GM12864 (cell line): ENCODE measurements around the gene METTL26.

Experiments used
- DNase-seq: peaks from one replicate; pipeline ENCODE4 v3.0.0-alpha.2; 2011; ENCODE audit warnings: low read depth
- H3K4me3 ChIP-seq: 2 replicates; pipeline ENCODE4 v1.5.1; 2011; ENCODE audit warnings: mild to moderate bottlenecking, low read depth, low read length, control low read depth
- TF ChIP-seq, protein P1 (sequence below): IDR thresholded peaks from 2 replicates; pipeline ENCODE4 v1.5.1; 2011; ENCODE audit warnings: low read depth, mild to moderate bottlenecking, moderate library complexity, low read length, control low read depth, inconsistent platforms; ENCODE audit errors: missing control alignments

Gene METTL26

DNA sequence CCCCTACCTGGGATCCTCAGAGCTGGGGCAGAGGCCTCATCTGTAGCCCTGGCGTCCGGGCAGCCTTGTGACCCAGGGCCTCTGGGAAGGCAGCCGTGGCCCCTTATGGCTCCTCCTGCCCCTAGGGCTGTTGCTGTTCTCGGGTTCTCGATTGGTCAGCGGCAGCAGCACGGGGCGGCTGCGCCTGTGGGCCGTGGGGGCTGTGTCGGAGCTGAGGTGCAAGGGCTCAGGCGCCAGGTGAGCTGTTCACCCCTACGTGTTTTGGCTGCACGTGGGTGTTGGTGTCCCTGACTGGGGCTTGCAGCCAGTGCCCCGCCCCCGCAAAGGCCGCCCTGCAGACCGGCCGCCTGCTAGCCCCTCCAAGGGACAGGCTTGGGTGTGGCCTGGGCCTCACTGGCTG, 26.0 kb upstream of the METTL26 start:
- TF ChIP-seq, protein P1, sequence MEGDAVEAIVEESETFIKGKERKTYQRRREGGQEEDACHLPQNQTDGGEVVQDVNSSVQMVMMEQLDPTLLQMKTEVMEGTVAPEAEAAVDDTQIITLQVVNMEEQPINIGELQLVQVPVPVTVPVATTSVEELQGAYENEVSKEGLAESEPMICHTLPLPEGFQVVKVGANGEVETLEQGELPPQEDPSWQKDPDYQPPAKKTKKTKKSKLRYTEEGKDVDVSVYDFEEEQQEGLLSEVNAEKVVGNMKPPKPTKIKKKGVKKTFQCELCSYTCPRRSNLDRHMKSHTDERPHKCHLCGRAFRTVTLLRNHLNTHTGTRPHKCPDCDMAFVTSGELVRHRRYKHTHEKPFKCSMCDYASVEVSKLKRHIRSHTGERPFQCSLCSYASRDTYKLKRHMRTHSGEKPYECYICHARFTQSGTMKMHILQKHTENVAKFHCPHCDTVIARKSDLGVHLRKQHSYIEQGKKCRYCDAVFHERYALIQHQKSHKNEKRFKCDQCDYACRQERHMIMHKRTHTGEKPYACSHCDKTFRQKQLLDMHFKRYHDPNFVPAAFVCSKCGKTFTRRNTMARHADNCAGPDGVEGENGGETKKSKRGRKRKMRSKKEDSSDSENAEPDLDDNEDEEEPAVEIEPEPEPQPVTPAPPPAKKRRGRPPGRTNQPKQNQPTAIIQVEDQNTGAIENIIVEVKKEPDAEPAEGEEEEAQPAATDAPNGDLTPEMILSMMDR, result no peak
- no peak overlapping the region for H3K4me3 ChIP-seq
- DNase-seq, result no peak

DNA sequence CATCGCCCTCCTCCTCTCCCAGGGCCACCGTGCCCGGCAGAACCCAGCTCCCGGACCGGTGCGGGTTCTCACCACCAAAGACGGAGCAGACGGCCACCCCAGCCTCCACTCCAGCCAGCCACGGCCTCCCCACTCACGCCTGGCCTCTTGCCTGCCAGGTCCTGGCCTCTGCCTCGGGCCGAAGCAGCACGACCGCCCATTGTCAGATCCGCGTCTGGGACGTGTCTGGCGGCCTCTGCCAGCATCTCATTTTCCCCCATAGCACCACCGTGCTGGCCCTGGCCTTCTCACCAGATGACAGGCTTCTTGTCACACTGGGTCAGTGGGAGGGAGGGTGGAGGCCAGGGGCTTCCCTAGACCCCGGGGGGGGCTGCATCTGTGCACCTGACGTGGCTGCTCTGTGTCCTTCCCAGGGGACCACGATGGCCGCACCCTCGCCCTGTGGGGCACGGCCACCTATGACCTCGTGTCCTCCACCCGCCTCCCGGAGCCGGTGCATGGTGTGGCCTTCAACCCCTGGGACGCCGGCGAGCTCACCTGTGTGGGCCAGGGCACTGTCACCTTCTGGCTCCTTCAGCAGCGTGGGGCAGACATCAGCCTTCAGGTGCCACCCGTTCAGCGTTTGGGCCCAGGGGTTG, 25.2 kb upstream of the METTL26 start:
- TF ChIP-seq, protein P1, result no peak
- DNase-seq, result no peak
- no peak overlapping the region for H3K4me3 ChIP-seq

DNA sequence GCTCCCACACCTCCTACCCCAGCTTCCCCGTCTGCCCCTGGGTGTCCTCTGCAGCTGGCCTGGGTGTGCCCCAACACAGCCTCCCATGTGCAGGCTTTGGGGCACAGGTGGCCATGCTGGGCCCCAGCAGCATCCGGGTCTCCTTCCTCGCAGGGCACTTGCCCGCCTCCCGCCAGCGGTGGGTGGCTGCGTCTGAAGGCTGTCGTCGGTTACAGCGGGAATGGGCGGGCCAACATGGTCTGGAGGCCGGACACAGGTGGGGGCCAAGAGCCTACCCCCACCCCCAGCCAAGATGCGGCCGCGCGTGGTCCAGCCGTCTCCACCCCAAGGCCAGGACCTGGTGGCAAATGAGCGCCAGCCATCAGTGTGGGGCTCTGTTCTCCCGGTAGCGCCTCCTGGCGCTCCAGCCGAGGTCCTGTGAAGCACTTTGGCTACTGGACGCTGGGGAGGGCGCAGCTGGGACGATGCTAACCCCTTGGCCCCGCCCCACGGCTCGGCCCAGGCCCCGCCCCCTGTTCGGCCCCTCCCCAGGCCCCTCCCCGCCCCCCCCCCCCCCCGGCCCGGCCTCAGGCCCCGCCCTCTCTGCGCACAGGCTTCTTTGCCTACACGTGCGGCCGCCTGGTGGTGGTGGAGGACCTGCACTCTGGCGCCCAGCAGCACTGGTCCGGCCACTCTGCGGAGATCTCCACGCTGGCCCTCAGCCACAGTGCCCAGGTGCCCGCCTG, 24.5 kb upstream of the METTL26 start:
- TF ChIP-seq, protein P1, result peak; percentile 51

DNA sequence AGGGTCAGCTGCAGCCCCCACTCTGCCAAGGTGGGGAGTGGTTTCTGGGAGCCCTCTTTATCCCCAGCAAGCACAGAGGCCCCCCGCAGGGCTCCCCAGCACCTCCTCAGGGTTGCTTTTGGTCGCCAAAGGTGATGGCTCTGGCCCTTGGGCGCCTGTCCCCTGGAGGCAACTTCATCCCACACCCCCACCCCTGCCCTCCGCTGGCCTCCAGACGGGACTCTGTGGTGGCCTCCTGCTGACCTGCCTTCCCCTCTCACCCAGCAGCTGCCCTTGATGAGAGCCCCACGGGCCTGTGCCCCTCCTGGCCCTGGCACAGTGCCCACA, 24.0 kb upstream of the METTL26 start:
- H3K4me3 ChIP-seq, result no peak overlapping the region
- no peak for DNase-seq
- TF ChIP-seq, protein P1, result no peak

More for the DNA sequence above, 24.5 kb upstream of the METTL26 start:
- no peak for DNase-seq
- no peak overlapping the region for H3K4me3 ChIP-seq

DNA sequence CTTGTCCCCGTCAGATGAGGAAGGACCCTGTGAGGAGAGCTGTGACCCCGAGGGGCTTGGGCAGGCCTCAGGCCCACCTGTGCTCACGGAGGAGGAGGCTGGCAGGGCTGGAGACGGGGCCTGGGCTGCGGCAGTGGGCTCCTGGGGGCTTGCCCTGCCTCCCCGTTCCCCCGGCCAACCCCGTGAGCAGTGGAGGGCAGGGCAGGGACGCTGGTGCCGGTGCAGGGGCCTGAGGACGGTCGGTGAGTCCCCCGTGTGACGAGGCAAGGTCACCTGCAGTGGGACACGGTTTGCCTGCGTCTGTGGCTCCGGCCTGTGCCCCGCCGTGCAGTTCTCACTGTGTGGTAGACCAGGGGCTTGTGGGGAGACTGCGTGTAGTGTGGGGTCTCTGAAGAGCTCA, 23.5 kb upstream of the METTL26 start:
- TF ChIP-seq, protein P1, result no peak
- H3K4me3 ChIP-seq, result no peak overlapping the region
- no peak for DNase-seq

DNA sequence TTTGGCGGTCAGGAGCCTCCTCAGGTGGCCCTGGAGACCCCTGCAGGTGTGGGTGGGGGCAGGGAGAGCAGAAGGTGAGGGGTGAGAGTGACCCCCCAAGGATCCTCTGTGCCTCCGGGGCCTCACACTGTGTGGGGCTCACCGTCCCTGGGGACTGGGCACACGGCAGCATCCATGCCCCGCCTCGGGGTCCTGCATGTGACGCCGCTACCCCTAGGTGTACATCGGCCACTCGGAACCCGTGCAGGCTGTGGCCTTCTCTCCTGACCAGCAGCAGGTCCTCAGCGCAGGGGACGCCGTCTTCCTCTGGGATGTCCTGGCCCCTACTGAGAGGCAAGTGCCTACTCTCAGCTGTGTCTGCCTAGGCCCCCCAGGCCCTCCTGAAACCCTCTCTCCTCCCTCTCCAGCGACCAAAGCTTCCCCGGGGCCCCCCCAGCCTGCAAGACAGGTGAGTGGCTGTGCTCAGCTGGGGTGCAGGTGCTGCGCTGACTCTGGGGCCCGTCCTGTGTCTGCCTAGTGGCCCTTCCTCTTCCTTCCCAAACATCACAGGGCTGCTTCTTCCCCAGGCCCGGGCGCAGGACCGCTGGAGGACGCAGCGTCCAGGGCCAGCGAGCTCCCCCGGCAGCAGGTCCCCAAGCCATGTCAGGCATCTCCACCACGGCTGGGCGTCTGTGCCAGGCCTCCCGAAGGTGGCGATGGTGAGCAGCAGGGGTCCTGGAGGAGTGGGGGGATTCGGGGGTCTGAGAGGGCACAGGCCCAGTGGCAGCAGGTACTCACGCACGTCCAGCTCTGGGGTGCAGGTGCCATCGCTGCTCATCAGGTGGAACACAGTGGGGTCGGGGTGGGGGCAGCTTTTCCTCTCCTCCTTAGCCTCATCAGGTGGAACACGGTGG, 22.8 kb upstream of the METTL26 start:
- DNase-seq, result no peak
- H3K4me3 ChIP-seq, result no peak overlapping the region
- TF ChIP-seq, protein P1, result no peak
